GM12891 (cell line): ENCODE measurements around the gene ZNF397.

ENCODE experiments used
- POLR2A ChIP-seq: IDR thresholded peaks from 2 replicates; pipeline ENCODE4 v1.6.1; 2011; ENCODE audit warnings: low read depth, low read length, control low read depth
- TAF1 ChIP-seq: IDR thresholded peaks from 2 replicates; pipeline ENCODE4 v1.6.1; 2011; ENCODE audit warnings: low read depth, low read length, control low read depth

DNA sequence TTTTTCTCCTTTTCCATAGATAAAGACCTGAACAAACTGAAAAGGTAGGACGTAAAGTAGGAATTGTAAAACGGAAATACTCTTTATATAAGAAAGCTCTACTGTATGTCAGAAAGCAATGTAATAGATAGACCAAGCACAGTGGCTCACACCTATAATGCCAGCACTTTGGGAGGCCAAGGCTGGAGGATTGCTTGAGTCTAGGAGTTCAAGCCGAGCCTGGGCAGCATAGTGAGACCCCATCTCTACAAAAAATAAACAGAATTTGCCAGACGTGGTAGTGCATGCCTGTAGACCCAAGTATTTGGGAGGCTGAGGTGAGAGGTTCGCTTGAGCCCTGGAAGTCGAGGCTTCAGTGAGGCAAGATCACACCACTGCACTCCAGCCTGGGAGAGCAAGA lies 7.6 kb downstream of the ZNF397 start:
- TF ChIP-seq POLR2A, result no peak
- no peak for TF ChIP-seq TAF1
